Activated CD4-positive, alpha-beta T cell treated with anti-CD3 and anti-CD28 coated beads for 48 hours (primary cell): ENCODE data around the gene TNS3.

ENCODE experiments used
- DNase-seq: peaks from one replicate; pipeline ENCODE4 v3.0.0-alpha.2; 2020

TNS3 gene

DNA sequence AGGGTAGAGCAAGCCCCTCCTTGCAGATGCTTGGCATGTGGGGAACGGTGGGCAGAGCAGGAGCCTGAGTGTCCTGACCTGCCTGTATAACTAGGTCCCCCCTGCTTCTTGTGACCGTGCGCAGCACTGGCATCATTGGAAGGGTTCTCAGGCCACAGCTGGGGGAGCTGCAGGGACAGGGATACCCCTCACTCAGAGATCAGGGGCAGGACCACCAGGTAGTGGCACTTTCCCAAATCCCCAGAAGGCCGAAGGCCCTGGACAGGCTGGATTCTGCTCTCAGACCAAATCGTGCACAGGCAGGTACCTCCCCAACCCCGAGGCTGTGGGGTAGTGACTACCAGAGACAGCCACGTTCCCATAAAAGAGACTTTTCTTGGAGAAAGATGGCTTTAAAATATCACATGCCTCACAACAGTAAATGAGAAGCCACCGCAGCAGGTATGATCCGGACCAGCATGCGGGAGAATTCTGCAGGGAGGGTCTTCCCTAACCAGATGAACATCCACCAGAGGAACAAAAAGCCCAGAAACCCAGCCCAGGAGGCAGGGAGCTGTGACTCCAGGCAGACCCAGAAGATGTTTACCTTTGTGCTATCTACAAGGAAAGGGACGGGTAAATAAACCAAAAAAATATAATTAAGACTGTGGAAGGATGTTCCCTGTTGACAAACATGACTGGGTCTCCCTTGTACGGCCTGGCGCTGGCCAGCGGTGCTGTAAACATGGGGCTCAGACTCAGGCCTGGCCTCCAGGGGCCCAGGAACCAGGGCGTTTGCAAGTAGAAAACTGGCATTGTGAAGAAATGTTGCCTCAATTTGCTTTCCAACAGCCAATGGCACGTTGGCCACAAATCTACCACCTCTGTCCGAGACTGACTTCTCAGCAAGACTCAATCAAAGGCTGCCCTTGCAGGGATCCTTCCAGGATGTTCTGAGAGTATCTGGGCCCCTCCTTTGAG is 180.0 kb downstream of the TNS3 start:
- no peak for DNase-seq

DNA sequence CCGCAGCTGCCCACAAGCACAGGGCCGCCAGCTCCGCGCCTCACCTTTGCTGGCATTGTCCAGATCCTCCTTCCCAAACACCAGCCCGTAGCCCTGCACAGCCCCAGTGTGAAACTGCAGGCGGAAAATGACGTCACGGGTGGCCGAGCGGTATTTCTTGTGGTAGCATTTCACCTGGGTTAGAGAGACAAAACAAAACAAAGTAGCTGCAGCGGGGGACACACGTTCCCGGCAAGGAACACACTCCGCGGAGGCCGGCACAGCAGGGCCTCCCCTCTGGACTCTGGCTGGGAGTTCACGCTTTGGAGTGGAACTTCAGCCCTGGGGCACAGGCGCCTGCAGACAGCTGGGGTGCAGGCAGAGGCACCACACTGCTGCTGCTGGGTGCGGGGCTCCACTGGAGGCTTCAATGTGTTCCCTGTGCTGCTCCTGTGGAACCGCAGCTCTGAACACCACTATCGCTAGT is 181.1 kb downstream of the TNS3 start:
- no peak for DNase-seq

- DNase-seq: no peak
Observed at GRCh38 chr7:47400001-47400400, 181.9 kb downstream of the TNS3 start.

DNA sequence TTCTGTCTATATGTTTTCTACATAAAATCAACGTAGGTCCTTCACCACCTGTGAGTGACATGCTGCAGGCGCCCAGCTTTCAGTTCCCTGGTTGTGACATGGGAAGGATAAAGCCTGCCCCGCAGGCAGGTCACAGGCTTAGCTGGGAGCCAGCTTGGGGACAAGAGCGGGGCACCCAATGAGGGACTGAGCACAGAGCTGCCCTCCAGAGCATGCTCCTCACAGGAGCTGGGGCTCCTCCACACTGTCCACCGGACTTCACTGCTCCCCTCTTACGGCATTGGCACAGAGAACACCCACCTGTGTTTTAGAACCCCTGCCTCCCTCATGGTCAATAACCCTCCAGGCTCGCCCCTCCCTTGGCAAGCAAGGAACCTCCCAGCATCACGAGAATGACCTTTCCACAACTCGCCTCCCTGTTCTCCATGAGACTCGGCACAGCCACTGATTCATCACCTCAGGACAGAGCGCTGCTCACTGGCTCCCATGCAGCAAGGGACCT is 187.1 kb downstream of the TNS3 start:
- no peak for DNase-seq

DNA sequence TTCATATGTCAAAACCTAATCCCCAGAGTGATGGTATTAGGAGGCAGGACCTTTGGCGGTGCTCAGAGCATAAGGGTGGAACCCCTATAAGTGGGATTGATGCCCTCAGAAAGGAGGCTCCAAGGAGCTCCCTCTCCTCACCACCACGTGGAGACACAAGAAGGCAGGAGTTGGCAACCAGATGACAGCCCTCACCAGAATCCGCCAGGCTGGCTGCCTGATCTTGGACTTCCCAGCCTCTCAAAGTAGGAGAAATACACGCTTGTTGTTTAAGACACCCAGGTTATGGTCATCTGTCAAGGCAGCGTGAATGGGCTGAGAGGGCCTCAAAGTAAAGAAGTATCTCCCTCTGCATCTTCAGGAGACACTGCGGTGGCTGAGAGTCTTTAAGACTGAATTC is 187.7 kb downstream of the TNS3 start:
- DNase-seq: no peak

DNA sequence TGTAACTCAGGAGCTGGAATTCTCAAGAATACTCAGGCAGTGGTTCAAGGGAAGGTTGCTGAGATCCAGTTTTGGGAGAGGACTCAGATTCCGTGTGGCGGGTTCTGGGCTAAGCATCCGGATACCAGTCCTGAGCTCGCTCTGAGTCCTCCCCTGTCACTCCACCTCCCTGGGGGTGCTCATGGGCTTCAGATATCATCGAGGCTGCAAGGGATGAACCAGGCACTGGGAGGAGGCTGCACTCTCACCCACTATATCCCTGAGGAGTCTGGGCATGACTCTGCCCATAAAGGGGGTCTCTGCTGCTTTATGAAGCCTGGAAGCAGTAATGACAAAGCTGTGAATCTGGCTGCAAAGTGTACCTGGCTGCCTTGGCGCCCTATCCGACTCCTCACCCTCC is 188.5 kb downstream of the TNS3 start:
- no peak for DNase-seq

DNA sequence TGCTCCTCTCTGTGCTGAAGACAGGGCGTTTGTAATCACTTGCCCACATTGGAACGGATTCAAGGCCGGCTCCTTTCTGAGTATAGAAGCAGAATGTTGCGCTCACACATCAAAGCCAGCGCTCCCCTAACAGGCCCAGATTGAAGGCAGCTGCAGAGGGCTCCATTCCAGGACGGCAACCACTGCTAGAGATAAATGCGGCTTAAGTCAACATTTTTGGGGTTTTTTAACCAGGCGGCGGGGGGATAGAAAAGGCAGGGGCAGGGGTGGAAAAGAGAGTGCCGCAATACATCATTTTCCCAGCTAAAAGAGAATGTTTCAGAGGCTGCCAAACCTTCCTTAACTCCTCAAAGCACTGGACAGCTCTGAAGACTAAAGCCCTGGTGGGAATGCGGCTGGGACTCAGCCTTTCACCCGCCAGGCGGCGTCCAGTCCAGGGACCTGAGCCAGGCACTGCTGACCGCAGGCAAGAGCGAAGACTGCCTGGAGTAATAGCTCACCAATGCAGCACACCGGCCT is 189.6 kb downstream of the TNS3 start:
- DNase-seq: no peak

DNA sequence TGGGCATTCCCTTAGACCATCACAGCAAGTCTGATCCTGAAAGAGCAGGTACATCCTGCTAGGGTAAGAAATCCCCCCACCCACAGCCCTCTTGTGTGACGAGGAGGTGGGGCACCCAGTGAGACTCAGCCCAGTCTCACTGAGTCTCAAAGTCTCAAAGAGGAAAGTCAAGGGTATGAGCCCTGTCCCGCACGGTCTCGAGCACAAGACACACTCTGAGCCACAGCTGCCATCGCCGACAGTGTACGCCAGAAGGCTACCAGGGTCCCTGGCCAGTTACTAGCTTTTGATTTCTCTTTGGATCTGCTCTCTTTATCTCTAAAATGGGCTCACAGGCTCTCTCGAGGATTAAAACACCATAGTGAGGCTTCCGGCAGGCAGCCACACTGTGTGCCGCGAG is 190.2 kb downstream of the TNS3 start:
- no peak for DNase-seq

DNA sequence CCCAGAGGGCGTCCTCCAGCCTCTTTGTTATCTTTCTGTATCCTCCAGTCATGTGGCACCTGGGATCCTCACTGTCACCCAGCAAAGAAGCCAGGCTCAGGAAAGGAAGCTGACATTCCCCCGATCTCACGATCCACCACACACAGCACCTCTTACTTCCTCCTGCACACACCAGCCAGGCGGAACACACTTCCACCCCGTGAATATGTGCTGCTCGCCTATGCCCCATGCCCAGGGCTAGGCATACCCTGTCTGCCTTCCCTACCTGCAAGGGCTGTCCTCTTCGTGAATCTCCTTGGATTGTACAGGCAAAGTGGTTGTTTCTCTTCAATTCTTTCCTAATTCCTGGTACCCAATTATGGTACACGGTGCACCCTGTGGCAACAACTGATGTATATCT is 191.0 kb downstream of the TNS3 start:
- DNase-seq: no peak

GRCh38 chr7:47389923-47390630 is 191.8 kb downstream of the TNS3 start:
- DNase-seq: no peak

- DNase-seq: no peak
Observed at GRCh38 chr7:47389171-47389922, 192.6 kb downstream of the TNS3 start.

- DNase-seq: no peak
Observed at GRCh38 chr7:47387506-47387905, 194.4 kb downstream of the TNS3 start.

GRCh38 chr7:47386273-47386835 is 195.6 kb downstream of the TNS3 start:
- no peak for DNase-seq

DNA sequence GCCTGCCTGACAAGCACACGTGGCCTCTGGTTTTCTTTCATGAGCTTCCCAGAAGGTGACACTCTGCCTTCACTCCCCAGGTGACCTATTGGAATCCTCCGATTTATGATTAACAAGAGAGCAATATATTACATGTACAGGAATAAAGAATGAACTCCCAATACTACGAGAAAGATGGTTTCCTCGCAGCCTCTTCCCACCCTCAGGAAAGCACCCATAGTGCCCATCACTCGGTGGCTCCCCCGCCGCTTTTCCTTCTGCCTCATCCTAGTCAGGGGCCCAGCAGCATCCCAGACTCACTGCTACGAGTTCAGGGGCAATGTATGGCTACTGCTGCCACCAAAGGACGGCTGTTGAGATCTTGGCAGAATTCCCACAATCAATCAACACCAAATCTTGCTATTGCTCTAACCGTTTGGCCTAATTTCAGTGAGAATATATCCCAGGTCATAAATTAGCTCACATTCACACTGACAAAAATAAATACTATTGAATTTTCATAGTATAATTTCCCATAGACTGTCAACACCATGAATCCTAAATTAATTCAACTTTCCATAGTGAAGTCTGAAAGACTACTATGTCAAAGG is 196.3 kb downstream of the TNS3 start:
- DNase-seq: no peak

DNA sequence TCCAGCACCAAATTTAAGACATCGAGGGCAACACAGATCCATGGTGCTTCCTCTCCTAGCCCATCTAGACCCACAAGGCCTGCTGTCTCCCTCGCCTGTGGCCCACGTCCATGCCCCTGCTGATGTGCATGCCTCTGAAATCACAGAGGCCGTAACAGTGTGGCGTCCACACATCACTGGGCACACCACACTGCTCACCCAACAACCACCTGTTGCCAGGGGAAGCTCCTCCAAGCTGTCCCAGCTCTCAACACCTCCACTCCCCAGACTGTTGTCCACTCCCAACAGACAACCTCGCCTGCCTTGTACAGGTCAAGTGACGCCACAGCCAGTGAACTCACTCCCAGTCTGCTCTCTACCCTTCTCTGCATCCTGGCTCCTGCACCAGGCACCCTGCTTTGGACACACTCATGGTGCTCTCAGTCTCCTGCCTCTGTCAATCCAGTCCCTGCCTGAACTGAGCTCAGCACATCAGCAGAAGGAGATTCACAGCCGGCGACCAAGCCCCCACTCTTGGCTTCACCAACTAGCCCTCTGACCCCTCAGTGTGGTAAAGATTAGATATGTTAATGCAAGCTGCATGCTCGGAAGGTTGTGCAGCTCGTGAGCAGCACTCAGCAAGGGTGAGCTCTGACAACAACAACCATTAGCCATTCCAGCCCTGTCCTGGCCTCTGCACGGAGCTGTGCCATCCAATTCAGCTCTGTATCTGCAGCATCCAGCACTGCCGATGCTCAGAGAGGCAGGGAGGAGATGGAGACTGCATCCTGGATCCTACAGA is 197.0 kb downstream of the TNS3 start:
- DNase-seq: no peak

DNA sequence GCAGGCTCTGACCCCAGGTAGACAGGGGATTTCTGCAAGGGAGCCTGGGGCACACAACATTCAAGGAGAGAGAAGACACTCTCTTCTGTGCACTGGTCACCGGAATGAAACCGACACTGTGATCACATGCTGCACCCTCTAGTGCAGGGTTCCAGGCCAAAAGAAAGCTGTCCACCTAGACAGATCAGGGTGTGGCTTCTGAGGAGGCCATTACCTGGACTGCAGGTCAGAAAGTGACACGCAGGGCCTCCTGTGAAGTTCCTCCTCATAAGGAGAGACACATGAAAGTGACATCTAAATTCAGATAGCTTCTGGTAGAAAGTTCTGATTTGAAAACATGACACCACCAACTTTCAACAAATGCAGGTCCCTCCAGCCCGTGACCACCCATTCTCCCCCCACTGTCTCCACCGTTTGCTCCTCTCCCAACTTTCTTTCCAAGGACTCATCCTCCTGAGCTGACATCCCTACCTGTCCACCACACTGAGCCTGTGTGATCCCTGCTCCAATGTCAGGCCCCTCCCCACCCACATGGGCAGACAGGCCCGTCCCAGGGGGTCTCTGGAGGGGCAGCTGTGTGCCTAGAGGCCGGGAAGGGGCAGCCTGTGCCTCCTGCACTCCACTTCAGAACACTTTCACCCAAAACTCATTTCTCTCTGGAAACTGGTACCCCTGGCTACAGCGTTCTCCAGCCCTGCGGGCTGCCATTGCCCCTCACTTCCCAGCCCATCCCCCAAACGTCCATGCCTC is 198.0 kb downstream of the TNS3 start:
- no peak for DNase-seq

- DNase-seq: no peak
Observed at GRCh38 chr7:47383072-47383471, 198.8 kb downstream of the TNS3 start.

- no peak for DNase-seq
Observed at GRCh38 chr7:47382200-47382599, 199.7 kb downstream of the TNS3 start.

- no peak for DNase-seq
Observed at GRCh38 chr7:47381134-47381495, 200.8 kb downstream of the TNS3 start.

GRCh38 chr7:47380325-47381133 is 201.4 kb downstream of the TNS3 start:
- DNase-seq: no peak
